ENCODE results near the gene CEP83.
"Not testable (repeated sequence)": the region's sequence is repeated elsewhere in the genome, so short reads cannot be mapped to it uniquely, and the experiment has no call there.

CEP83 gene

DNA sequence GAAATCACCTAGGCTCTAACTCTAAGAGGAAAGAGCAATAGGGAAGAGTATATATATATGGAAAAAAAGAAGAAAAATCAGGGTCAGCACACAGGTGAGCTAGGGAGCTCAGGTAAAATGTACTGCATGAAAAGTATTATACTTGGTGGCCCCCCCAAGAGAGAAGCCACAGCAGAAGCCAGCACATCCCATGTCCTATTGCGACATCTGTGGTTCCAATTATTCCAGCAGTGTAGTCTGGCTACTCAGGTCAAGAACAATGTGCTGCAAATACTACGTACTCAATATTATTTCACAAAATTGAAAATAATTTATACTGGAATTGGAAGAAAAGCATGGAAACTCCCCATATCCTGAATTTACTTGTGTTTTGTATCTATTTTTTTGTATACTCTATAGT is 85.5 kb downstream of the CEP83 start:
- DNase-seq: no peak

DNA sequence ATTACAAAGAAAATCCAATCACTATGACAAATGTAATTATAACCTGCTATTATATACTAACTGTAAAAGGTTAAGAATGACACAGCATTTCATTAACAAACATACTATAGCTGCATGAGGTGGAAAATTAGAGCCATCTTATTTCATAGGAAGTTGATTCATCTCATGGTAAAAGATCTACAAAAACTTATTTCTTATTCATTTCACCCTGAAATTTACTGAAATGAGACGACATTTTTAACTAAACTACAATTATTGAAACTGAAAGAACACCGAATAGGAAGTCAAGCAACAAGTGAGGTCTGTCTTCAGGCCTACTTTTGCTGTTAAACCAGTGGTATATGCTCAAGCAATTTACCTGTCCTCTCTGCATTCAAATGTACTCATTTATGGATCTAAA is 87.2 kb downstream of the CEP83 start:
- no peak for DNase-seq

DNA sequence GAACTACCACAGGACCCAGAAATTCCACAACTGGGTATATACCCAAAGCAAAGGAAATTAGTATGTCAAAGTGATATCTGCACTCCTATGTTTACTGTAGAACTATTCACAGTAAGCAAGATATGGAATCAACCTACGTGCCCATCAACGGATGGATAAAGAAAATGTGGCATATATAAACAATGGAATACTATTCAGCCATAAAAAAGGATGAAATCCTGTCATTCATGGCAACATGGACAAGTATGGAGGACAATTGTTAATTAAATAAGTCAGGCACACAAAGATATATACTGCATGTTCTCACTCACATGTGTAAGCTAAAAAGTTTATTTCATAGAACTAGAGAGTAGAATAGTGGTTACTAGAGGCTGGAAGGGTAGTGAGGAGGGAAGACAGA is 97.0 kb downstream of the CEP83 start:
- no peak for DNase-seq

DNA sequence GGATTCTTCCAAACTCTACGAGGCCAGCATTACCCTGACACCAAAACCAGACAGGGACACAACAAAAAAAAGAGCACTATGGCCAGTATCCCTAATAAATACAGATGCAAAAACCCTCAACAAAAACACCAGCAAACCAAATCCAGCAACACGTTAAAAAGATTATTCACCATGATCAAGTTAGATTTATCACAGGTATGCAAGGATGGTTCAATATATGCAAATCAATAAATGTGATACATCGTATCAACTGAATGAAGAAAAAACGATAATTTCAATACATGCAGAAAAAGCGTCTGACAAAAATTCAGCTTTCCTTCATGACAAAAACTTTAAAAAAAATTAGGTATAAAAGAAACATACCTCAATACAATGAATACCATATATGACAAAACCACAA is 99.9 kb downstream of the CEP83 start:
- no peak for DNase-seq

DNA sequence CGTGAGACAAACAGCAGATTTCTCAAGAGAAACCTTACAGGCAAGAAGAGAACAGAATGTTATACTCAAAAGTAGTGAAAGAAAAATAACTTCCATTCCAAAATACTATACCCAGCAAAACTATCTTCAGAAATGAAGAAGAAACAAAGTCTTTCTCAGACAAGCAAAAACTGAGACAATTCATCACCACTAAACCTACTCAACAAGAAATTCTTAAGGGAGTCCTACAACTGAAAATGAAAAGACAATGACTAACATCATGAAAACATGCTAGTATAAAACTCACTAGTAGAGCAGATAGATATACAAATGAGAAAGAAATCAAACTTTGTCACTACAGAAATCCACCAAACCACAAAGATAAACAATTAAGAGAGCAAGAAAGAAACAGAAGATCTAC is 106.5 kb downstream of the CEP83 start:
- no peak for DNase-seq

DNA sequence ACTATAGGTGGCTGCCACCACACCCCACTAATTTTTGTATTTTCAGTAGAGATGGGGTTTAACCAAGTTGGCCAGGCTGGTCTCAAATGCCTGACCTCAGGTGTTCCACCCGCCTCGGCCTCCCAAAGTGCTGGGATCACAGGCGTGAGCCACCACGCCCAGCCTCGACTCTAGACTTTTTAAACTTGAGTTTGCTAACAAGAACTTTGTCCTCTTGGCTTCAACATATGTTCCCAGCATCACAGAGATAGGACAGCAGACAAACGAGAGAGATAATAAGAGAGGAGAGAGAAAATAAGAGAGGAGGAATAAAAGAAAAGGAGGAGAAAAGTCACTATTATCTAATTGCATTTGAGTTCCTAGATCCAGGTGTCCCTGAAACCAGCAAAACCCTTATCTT is 119.1 kb downstream of the CEP83 start:
- no peak for DNase-seq

DNA sequence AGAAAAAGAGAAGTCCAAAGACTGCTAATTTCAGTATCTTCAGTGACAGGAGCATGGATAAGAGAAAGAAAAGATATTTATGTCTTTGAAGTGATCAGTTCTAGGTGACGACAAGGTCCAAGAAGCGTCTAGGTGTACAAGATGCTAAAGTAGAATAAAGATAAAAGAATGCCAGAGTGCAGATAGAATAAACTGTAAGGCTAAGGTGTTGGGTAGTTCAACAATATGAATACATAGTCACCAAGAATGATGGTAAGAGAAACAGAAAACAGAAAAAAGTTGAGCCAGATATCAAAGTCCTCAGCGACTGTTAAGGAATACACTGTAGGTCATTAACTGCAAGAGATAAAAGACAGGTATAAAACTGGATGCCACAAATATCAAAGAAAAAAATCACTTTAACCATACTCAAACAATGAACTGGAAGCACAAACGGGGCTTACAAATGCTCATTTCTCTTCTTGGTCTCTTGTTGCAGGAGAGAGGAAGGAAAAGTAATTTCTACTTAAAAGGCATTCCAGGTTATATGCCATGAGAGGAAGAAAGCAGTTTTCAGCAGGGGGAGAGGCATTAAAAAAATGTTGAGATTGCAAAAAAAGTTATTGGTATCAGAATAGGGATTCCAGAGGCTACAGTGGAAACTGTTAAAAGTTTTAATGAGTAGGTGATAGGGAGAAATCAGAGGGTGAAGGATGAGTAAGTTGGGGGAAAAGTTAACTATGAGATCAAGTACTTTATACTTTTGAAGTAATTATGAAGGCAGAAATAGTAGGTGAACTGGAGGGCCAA is 121.5 kb downstream of the CEP83 start:
- no peak for DNase-seq

DNA sequence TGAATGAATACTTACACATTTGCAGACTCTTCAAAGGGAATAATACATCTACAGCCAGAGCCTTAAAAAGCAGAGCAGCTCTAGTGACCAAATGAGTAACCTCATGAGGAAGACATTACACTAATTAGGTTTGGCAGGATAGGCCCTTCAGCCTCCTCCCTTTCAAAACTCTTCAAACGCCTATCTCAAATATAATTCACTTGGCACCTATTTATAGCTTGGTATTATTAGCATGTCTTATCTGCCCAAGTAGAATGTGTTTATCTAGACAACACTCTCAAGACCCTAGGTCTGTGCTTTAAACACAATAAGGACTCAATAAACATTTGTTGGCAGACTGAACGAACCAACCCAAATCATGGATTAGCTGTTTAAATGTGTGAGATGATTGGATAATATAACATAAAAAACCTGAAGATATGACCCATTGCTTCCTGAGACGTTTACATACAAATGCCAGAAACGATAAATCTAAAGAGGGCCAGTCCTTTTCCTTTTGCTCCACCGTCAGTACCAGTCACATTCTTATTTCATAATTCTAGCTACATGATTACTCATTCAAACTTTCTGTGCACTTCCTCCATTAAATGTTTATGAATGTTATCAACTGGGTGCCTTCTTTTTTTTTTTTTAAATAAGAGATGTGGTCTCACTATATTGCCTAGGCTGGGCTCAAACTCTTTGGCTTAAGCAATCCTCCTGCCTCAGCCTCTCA is 123.3 kb downstream of the CEP83 start:
- no peak for DNase-seq

DNA sequence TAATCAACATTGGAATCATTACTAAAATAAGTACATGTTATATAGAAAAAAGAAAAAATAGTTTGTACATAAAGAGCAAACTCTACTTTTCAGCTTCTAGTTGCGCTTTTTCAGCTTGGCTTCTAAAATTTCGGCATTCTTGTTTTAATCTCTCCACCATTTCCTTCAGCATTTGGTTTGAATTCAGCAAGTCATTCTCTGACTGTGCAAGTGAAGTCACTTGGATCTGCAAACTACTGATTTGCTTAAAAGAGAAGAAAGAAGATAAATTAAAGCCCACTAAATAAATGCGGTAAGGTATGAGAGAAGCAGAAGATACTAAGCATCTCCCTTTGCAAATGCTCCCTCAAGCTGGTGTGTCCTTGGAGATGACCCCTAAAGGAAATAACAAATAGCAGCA is 126.3 kb downstream of the CEP83 start:
- DNase-seq: no peak

DNA sequence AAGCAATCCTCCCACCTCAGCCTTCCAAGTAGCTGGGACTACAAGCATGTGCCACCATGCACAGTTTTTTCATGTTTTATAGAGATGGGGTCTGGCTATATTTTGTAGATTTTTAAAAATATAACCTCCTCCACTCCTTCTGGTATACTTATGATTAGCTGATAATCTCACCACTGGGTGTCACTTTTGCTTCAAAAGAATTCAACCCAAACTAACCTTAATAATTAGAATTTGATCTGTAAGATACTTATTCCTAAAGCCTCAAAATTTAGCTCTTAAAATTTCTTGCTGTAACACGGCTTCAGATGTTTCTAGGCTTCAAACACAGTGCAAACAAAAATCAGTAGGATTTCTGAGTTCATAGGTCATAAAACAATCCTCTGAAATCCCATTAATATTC is 130.3 kb downstream of the CEP83 start:
- DNase-seq: no peak

DNA sequence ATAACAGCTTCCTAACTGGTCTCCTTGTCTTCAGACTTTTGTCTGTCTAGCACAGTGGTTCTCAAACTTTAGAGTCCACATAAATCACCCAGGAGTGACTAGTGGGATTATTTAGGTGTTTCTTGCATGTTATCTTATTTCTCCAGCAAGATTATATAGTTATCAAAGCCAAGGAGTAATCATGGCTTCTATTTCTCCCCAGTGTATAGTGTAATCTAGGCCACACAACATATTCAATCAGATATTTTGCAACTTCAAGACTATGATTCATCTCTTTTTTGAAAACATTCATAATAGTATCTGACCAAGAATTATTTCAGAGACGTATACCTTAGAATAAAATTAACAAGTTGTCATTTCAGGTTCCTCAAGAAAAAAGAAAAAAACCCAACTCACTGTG is 131.9 kb downstream of the CEP83 start:
- DNase-seq: no peak

DNA sequence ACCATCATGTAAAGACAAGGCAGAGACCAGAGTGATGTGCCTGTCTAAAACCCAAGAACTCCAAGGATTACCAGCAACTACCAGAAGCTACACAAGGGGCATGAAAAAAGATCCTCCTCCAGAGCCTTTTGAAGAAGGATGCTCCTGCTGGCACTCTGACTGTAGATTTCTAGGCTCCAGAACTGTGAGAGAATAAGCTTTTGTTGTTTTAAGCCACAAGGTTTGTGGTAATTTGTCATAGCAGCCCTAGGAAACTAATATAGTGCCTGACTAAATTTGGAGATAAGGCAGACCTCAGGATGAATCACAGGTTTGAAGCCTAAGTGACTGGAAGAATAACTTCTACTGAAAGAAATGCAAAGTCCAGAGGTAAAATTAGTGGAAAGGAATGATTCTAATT is 132.9 kb downstream of the CEP83 start:
- DNase-seq: peak; percentile 14

DNA sequence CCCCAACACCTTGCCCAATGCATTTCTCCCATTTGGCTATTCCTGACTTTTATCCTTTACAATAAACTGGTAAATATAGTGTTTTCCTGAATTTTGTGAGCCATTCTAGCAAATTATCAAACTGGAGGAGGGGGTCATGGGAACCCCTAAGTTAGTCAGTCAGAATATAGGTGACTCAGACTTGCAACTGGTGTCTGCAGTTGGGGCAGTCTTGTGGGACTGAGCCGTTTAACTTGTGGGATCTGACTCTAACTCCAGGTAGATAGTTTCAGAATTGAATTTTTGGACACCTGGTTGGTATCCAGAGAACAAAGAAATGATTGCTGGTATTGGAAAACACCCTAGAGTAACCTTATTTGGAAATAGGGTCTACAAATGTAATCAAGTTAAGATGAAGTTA is 133.4 kb downstream of the CEP83 start:
- no peak for DNase-seq

DNA sequence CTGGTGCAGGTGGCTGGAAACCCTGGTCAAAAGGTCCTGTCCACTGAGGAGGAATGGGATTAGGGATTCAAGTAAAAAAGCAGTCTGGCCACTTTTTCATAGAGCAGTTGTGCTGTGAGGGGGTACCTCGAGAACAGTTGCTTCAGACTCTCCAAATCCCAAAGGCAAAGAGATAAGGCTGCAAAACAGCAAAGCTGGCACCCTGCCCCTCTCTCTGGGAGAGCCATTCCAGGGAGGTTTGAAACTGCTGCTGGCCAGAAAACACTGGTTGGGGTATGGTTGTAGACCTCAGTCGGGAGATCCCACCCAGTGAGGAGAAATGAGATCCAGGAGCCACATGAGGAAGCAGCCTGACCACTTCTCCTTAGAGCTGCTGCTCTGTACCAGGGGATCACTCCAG is 137.3 kb downstream of the CEP83 start:
- DNase-seq: no peak

DNA sequence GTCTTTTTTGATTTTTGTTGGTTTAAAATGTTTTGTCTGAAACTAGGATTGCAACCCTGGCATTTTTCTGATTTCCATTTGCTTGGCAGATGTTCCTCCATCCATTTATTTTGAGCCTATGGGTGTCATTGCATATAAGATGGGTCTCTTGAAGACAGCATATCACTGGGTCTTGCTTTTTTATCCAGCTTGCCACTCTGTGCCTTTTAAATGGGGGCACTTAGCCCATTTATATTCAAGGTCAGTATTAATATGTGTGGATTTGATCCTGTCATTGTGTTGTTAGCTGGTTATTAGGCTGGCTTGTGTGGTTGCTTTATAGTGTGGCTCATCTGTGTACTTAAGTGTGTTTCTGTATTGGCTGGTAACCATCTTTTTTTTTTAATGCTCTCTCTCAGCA is 139.6 kb downstream of the CEP83 start:
- DNase-seq: no peak

DNA sequence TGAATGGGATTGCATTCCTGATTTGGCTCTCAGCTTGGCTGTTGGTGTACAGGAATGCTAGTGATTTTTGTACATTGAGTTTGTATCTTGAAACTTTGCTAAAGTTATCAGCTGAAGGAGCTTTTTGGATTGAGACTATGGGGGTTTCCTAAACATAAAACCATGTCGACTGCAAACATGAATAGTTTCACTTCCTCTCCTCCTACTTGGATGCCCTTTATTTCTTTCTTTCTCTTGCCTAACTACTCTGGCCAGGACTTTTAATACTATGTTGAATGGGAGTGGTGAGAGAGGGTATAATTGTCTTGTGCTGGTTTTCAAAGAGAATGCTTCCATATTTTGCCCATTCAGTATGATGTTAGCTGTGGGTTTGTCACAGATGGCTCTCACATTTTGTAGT is 141.5 kb downstream of the CEP83 start:
- DNase-seq: no peak

DNA sequence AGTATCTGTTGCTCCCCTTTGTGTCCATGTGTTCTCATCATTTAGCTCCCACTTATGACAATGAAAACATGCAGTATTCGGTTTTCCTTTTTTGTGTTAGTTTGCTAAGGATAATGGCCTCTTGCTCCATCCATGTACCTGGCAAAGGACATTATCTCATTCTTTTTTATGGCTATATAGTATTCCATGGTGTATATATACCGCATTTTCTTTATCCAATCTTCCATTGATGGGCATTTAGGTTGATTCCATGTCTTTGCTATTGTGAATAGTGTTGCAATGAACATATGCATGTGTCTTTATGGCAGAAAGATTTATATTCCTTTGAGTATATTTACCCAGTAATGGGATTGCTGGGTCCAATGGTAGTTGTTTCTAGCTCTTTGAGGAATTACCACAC is 143.1 kb downstream of the CEP83 start:
- not testable (repeated sequence) for DNase-seq

DNA sequence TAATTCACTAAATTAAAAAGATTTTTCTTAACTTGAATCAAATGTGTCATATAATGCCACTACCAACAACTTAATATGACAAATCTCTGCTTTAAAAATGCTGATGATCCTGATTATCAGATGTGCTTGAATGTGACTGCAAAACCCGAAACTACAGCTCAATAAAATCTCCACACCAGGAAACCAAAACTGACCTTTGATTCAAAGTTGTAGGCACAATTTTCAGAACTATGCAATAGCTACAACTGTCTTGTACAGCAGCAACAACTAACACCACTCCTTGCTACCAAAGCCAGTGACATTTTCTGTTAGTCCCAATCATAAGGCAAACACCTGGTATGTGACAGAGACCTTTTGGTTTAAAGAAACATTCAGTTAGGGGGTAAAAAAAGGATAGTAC is 147.3 kb downstream of the CEP83 start:
- no peak for DNase-seq

DNA sequence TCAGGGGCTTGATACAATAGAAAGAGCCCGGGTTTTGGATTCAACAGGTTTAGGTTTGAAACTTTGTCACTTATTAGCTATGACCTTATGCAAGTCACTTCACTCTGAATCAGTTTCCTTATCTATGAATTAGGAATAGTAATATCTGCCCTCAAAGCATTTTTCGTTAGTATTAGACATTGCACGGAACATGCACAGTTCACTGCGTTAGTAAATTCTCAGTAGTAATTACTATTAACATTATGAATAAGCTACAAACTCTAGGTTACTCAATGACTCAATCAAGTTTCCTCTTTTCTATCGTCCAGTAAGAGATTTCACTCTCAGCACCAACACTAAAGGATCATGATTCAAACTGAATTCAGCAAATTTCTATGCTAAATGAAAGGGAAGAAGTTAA is 150.3 kb downstream of the CEP83 start:
- DNase-seq: no peak

DNA sequence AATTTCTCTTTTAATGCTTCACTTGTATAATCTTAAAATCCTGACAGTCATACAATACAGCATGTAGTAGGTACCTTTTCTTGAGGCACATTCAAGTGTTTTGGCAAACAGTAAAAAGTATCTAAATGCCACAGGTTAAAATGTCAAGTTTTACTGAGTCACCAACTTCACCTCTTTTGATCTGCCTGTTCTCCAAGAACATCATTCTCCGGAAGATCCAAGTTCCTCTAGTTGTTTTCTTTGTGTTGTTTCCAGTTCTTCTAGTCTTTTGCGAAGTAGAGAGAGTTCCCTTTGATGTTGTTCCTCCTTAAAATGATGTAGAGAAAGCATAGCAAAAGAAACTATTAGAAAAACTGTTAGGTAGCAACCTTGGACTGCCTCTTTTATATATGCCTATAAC is 151.1 kb downstream of the CEP83 start:
- no peak for DNase-seq

DNA sequence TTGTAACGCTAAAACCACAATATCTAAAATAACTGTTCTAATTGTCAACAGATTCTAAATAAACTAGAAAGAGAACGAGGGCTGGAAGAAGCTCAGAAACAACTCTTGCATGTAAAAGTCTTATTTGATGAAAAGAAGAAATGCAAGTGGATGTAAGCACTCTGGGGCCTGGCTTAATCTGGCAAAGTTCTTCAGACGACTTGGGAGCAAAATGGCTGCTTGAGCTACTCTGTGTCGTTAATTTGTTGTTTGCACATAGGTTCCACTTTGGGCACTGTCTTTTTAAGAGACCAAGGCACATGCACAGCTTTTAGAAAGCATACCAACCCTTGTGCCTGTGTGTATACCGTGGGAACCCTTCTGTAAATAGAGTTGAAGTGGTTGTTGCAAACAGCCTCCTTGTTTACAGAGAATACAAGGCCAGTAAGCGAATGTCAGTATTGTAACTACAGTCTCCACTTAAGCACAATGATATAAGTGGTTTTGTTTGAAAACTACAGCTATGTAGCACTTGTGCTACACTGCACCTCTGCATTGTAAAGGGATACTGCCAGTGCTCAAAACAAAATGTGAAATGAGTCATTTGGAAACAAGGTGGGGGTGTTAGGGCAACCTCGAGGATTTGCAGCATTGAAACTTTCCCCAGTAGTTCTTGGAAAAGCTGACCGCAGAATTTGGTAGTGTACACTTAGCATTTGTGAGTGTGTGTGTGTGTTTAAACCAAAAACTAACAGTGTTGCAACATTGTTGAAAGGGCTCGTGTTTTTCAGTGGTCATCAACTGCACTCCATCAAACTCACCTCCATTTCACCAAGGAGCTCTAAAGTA is 154.3 kb downstream of the CEP83 start:
- DNase-seq: peak; percentile 58

DNA sequence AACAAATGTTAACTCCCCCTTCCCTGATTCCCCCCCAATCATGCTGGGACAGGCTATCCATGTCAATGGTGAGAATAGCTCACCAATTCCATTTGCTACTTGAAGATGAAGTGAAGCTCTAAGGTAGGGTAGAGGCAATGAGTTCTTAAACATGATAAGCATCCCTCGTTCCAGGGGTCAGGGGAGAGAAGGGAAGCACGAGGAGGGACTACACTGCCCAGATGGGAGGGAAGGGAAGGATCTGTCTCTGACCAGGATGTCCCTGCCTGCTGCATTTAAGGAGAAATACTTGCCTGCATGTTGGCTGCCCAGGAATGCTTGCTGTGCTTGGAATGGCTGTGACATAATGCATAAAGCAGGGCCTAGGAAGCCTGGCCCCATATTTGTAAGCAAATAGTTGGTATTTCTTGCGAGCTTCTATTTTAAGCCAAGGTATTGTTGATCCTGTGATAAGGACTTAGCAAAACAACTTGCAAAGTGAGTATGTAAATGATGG is 155.1 kb downstream of the CEP83 start:
- no peak for DNase-seq

DNA sequence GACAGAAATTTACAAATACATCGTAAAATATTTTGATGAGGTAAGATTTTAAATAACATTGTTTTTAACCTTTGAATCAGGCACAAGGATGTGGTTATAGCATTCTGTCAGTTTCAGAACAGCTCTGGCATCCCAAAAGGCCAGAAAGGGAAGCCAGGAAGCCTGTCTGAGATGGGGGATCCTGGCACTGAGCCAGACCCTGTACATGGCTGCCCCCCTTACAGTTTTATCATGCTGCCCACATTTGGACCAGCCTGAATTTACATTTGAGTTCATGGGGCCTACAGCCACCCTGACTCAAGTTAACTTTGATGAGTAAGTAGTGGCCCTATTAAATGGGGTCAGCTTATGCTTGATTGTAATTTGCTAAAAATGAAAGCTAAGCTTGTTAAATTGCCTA is 155.7 kb downstream of the CEP83 start:
- no peak for DNase-seq

DNA sequence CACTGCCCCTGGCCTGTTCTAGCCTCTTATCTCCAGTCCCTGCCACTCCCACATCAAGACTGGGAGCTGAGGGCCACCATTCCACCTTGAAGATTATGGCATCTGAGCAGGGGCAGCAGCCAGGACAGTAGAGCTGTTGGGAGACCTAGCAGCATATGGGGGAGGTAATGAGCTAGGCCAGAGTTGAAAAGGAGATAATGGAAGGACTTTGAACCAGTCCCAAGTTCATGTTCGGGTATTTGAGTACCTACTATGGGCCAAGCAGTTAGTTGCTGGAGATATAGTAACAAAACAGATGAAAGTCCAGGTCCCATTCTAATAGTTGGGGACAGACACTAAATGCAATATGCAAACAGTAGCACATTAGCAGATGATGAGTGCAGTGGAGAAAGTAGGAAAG is 159.8 kb downstream of the CEP83 start:
- no peak for DNase-seq

Measured in stimulated activated CD4-positive, alpha-beta T cell treated with anti-CD3 and anti-CD28 coated beads, Interleukin-15, amount 100 ng/mL, for 24 hours (primary cell).